NCI-H345 treated with DMSO at 0.1 percent for 48 hours (cell line): ENCODE data around the gene ADAMTS17.

Experiments
- DNase-seq: peaks from one replicate; lab custom pipeline; 2025; ENCODE audit not compliant: unreplicated experiment; lab: John Stamatoyannopoulos, UW

Gene ADAMTS17

GRCh38 chr15:100002787-100003536 lies 338.8 kb downstream of the ADAMTS17 start:
- DNase-seq, result no peak

DNA sequence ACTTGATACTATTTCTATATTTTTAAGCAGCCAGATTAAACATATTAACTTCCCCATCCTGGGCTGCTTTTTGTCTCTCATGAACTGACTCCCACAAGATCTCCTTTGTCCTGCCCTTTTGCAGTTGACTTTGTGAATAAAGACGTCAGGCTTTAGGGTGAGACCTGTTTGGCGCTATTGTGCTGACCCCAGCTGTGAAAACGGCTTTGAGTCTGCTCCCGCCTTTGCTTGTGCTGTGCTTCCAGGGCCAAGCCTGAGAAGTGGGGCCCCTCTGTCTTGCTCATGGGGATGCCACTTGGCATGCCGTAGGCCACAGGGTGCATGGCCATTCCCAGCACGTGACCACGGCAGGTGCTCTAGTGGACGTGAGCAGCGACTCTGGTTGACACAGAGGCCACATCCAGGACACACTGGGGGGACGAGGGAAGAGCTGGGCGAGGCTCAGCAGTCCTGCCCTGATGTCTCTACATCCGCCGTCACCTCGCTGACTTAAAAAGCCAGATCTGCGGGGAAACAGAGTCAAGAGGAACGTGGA lies 339.6 kb downstream of the ADAMTS17 start:
- no peak for DNase-seq

- no peak for DNase-seq
Observed at GRCh38 chr15:100001405-100001804, 340.4 kb downstream of the ADAMTS17 start.

DNA sequence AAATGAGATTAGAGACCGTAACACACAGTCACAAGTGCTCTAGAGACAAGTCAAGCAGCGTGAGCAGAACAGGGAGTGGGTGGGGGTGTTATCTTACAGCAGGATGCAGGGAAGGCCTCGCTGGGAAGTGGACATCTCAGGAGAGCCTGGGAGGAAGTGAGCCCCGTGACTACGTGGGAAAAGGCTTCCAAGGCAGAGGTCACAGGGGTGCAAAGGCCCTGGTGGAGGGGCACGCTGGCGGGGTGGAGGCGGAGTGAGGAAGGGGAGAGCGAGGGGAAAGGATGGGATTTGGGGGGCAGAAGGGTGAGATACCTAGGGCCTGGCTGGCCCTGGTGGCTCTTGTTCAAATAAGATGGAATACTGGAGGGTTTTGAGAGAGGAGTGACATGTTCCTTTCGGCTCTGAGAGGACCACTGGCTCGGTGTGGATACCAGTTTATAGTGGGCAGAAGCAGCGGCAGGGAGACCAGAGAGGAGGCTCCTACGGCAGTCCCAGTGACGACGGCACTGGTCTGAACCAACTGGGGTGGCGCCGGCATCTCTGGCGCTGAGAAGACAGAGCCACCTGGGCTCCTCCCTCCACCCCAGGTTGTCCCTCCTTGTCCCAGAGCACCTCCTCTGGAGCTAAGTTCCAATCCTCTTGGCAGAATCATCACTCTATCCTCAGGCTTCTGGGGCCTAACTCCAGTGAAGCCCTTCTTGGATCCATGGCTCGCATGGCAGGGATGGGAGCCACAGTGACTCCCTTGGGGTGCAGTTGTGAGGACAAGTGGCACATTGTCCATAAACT lies 342.3 kb downstream of the ADAMTS17 start:
- no peak for DNase-seq

DNA sequence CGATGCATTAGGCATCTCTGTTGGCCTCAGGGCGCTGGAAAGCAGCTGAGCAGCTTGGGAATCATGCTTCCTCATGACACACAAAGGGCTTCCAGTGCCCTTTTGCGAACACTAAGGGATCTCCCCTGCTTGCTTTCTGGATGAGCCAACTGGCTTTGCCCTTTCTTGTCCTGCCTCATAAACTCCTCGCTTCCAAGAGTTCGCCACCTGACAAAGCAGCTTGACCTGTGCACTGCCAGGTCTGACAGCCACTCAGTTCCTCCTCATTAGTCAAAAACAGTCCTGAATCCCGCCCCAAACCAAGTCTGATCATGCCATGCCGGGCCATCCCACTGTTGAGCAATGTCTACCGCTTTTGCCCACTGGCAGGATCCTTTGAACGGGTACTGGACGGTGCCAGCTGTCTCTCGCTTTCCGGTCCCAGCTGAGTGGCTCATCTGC lies 343.1 kb downstream of the ADAMTS17 start:
- DNase-seq, result no peak

GRCh38 chr15:99997112-99997651 lies 344.6 kb downstream of the ADAMTS17 start:
- DNase-seq, result no peak

DNA sequence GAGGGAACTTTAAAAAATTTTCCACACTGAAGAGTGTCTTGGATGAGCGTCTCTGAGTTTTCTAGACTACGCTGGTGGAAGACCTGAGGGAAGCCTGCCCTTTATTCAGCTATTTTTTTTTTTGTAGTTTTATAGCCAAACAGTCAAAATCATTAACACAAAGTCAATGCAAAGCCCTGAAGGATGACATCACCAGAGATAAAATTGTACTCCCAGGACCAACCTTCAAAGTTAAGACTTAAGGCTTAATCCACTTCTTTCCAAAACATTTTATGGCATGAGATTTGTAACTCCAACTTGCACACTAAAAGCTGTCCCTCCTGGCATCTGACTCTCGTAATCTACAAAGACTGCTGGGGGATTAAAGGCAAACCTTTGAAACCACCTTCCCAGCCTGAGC lies 345.1 kb downstream of the ADAMTS17 start:
- no peak for DNase-seq

DNA sequence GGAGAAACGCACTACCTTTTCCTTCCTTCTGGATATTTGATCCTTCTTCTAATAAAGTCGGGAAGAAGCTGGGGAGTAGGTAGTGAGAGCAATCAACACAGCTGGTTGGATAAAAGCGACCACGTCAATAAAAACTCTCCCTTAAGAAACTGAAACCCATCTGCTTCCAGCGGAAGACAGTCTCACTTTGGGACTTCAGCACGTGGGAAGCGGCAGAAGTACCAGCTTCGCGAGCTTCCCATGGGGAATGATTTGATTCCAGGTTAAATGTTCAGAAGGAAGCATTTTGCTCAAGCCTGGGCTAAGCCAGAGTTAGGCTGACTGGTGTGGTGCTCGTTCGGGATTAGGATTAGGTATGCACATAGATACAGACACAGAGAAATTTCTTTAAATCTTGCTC lies 346.2 kb downstream of the ADAMTS17 start:
- no peak for DNase-seq

- DNase-seq, result peak; percentile 9
Observed at GRCh38 chr15:99994849-99995248, 346.9 kb downstream of the ADAMTS17 start.

GRCh38 chr15:99993681-99994131 lies 348.1 kb downstream of the ADAMTS17 start:
- no peak for DNase-seq

- DNase-seq, result no peak
Observed at GRCh38 chr15:99993262-99993661, 348.5 kb downstream of the ADAMTS17 start.

- DNase-seq, result no peak
Observed at GRCh38 chr15:99992611-99993231, 349.1 kb downstream of the ADAMTS17 start.

DNA sequence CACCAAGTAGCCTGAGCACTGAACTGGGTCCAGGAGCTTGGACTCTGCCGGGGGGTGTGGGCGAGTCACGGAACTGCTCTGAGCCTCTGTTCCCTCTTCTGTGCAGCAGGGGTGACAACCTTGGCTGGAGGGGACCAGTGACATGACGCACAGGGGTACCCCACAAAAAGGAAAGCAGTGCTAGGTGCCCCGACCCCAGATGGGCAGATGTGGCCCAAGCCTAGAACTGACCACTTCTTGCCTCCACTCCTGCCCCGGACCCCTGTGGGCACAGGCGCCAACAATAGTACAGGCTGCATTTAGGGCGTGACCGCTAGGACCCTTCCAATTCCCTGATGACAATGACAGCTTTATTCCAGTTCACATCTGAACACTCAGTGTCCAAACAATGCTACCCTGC lies 352.7 kb downstream of the ADAMTS17 start:
- no peak for DNase-seq

GRCh38 chr15:99987701-99988100 lies 354.1 kb downstream of the ADAMTS17 start:
- no peak for DNase-seq

- no peak for DNase-seq
Observed at GRCh38 chr15:99987119-99987506, 354.7 kb downstream of the ADAMTS17 start.

- DNase-seq, result no peak
Observed at GRCh38 chr15:99986297-99987118, 355.3 kb downstream of the ADAMTS17 start.

GRCh38 chr15:99985878-99986277 lies 355.9 kb downstream of the ADAMTS17 start:
- DNase-seq, result no peak

DNA sequence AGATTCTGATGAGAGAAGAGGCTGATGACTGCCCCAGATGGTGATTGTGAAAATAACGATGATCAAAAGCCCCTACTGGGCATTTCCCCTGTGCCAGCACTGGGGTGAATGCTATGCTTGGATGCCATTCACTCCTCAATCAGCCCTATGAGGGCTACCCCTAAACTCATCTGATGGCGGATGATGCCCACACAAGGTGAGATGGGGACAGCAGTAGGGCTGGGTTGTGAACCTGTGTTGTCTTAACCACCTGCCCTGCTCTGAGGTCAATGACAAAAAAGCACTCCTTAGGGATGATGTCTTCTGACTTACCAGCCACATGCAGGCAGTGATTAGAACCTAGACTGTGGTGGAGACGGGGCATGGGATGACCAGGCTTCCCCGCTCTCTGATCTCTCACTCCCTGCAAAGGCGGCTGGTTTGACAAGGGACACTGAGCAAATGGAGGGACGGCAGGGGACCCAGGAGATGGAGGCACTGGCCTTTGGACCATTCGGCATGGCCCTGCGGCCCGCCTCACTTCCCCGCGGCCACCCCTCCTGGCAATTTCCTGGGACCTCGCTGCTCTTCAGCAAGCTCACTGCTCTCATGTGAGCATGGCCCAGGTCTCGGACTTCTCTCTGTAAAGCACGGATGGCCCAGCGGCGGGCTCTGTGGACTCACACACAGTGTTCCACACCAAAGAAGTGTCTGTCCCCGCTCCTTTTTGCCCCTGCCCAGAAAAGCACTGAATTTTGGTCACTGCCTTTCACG lies 357.1 kb downstream of the ADAMTS17 start:
- DNase-seq, result no peak

DNA sequence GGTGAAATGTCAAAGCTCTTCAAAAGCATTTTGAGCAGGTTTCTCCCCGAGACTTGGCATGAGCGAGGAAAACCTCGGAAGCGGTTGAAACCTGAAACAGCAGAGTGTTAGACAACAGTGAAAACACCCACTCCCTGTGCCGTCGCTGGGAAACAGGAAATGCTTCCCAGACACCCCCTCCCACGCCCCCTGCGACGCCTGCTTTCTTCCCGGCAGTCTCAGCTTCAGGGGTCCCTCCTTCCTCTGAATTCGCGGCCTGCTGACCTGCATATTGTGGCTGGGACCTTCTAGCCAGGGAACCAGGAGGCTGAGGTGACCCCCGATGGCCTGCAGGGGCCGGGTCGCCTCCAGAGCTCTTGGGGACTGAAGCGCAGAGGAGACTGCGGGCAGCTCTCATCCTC lies 357.9 kb downstream of the ADAMTS17 start:
- DNase-seq, result no peak
